Activated CD8-positive, alpha-beta memory T cell treated with anti-CD3 and anti-CD28 coated beads for 36 hours (primary cell): ENCODE data around the gene PRSS53. TPM values are rescaled to one million over a fixed set of nuclear protein-coding genes. Genes with fewer than 3 reads are reported as not detected.

ENCODE experiments used
- CTCF ChIA-PET: fragments of 350-600 bp; sonication (Branson Sonifier 250); formaldehyde crosslinking; loops from one replicate; lab custom pipeline; 2021; ENCODE audit warnings: antibody characterized with exemption; lab: Charles Lee
- POLR2A ChIA-PET: fragments of 350-600 bp; sonication (Branson Sonifier 250); formaldehyde crosslinking; loops from one replicate; lab custom pipeline; 2021; ENCODE audit warnings: antibody characterized with exemption; lab: Charles Lee
- total RNA-seq, 2 experiments: library from RNA; stranded (reverse); gene quantifications; one replicate each; pipeline ENCODE4 v1.2.3, GENCODE V29; 2021

PRSS53 gene
- total RNA-seq, 2 experiments from 2014 or later = 3.5 to 3.8 TPM

- CTCF ChIA-PET = interaction anchor here (0.6 to 1.6 kb wide), 11 partner anchors 10 to 119 kb away, joined by 3 to 8 read pairs (median 3); partner anchors contain the start of genes HSD3B7 and VKORC1
- POLR2A ChIA-PET = interaction anchor here (0.6 to 2.0 kb wide), 13 partner anchors 8 to 385 kb away, joined by 3 to 11 read pairs (median 4); partner anchors contain the start of genes ARMC5, FUS, KAT8 and SETD1A
Measured at GRCh38 chr16:31073142-31073969, 15.4 kb downstream of the PRSS53 start.

DNA sequence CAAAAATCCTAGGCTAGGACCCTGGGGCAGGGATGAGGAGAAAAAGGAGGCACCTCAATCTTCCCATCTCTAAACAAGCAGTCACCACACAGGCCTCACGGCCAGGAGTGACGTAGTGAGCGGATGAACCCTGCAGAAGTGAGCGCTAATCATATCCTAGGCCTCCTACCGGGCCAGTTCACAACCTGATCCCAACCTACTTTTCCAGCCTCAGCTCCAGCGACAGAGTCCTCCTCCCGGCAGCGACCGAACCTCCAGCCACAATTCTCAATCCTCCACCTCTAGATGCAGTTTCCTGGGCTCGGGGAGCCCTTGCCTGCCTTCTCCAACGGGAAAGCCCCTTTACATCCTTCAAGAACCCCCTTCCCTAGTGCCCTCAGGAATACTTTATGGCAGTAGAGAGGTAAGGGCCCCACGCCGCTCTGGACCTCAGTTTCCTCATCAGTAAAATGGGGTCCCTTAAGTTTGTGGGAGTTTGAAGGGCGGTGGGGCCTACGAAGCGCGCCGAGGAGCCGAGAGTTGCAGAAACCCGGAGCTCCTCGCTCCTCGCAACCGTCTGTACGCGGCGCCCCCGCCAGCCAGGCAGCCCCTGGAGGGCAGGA, 16.1 kb downstream of the PRSS53 start:
- POLR2A ChIA-PET = interaction anchor here (0.6 to 2.0 kb wide), 6 partner anchors 41 to 615 kb away, joined by 3 to 11 read pairs (median 3); partner anchors contain the start of genes FUS and KAT8
- CTCF ChIA-PET = interaction anchor here (0.7 to 1.2 kb wide), 4 partner anchors 70 to 108 kb away, joined by 3 read pairs; no protein-coding TSS in a partner anchor

DNA sequence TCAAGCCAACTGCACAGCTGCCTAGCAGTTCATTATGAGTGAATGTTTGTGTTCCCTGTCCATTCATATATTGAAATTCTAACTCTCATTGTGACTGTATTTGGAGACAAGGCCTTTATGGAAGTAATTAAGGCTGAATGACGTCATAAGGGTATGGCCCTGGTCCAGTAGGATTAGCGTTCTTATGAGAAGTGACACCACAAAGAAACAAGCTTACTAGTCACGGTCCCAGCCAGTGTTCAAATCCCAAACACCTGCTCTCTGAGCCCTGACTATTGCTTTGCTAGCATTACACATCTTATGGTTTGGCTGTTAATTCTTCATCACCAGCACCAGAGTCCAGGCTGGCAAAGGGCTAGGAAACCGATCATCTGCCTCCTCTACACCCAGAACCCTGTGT, 16.9 kb downstream of the PRSS53 start:
- CTCF ChIA-PET = no interaction called here
- POLR2A ChIA-PET = no interaction called here

- ChIA-PET CTCF (interaction anchor here (1.4 kb wide), 1 partner anchor 375 kb away, joined by 5 read pairs; the partner anchor contains the start of gene ZNF843), POLR2A (no interaction called here)
Measured at GRCh38 chr16:31067342-31067741, 21.4 kb downstream of the PRSS53 start.

DNA sequence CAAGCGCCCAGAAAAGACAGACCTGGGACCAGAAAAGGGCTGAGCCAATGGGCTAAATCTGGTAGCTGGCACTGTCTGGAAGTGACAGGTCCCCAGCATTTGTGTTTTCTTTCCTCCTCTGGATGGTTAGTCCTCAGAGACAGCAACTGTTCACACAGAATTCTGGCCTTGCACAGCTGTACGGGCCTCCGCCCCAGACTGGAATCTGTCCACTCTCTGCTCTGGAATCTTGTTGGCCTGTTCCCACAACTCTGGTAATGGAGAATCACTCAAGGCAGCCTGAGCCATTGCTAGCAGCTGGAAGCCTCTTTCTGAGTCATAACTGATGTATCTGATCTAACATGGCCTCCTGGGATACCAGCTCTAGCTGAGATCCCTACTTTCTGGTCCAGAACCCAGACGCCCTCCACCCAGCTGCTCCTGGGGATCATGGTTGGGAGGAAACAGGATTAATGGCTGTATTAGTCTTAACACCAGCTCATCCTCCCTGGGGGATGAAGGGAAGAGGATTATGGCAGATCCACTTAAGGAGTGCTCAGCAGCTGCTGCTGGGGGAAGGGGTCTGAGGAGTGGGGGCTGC, 23.8 kb downstream of the PRSS53 start:
- ChIA-PET POLR2A (interaction anchor here (0.7 to 1.1 kb wide), 2 partner anchors 9 to 241 kb away, joined by 3 read pairs; partner anchors contain the start of genes ZNF646 and ZNF668), CTCF (interaction anchor here (1.1 kb wide), 1 partner anchor 111 kb away, joined by 3 read pairs; no protein-coding TSS in a partner anchor)

GRCh38 chr16:31063843-31064611, 24.7 kb downstream of the PRSS53 start:
- ChIA-PET CTCF (interaction anchor here (0.6 to 0.9 kb wide), 2 partner anchors 10 to 13 kb away, joined by 3 read pairs; partner anchors contain the start of genes ZNF646 and ZNF668), POLR2A (interaction anchor here (1.1 kb wide), 1 partner anchor 10 kb away, joined by 3 read pairs; the partner anchor contains the start of genes ZNF646 and ZNF668)

DNA sequence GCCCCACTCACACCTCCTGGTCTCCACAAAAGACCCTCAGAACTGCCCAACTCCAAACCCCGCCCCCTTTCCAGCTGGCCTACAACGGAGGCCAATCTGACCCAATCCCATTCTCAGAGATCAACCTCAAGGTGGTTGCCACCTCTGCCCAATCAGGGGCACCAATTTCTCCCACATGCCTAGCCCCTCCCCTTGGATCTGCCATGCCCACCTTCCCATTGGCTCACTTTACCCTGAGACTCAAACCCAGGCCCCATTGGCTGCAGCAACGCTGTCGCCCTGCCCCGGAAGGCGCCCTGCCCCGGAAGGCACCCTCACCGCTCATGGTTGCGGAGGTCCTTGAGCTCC, 25.3 kb downstream of the PRSS53 start:
- POLR2A ChIA-PET = no interaction called here
- CTCF ChIA-PET = interaction anchor here (0.9 kb wide), 1 partner anchor 10 kb away, joined by 3 read pairs; the partner anchor contains the start of genes ZNF646 and ZNF668

GRCh38 chr16:31061813-31062440, 26.8 kb downstream of the PRSS53 start:
- ChIA-PET POLR2A (no interaction called here), CTCF (no interaction called here)

- ChIA-PET CTCF (interaction anchor here (1.3 kb wide), 1 partner anchor 19 kb away, joined by 3 read pairs; no protein-coding TSS in a partner anchor), POLR2A (interaction anchor here (0.7 kb wide), 1 partner anchor 32 kb away, joined by 3 read pairs; no protein-coding TSS in a partner anchor)
Measured at GRCh38 chr16:31061126-31061812, 27.5 kb downstream of the PRSS53 start.

GRCh38 chr16:31055613-31056012, 33.1 kb downstream of the PRSS53 start:
- POLR2A ChIA-PET = no interaction called here

GRCh38 chr16:31052114-31052513, 36.6 kb downstream of the PRSS53 start:
- CTCF ChIA-PET = no interaction called here
- POLR2A ChIA-PET = no interaction called here

More at GRCh38 chr16:31055613-31056012, 33.1 kb downstream of the PRSS53 start:
- CTCF ChIA-PET = interaction anchor here (0.7 kb wide), 2 partner anchors 117 to 160 kb away, joined by 3 to 4 read pairs; no protein-coding TSS in a partner anchor

GRCh38 chr16:31050280-31051030, 38.3 kb downstream of the PRSS53 start:
- POLR2A ChIA-PET = interaction anchor here (0.7 to 0.8 kb wide), 2 partner anchors 9 to 13 kb away, joined by 3 to 5 read pairs; no protein-coding TSS in a partner anchor
- CTCF ChIA-PET = interaction anchor here (1.2 kb wide), 1 partner anchor 14 kb away, joined by 3 read pairs; no protein-coding TSS in a partner anchor

DNA sequence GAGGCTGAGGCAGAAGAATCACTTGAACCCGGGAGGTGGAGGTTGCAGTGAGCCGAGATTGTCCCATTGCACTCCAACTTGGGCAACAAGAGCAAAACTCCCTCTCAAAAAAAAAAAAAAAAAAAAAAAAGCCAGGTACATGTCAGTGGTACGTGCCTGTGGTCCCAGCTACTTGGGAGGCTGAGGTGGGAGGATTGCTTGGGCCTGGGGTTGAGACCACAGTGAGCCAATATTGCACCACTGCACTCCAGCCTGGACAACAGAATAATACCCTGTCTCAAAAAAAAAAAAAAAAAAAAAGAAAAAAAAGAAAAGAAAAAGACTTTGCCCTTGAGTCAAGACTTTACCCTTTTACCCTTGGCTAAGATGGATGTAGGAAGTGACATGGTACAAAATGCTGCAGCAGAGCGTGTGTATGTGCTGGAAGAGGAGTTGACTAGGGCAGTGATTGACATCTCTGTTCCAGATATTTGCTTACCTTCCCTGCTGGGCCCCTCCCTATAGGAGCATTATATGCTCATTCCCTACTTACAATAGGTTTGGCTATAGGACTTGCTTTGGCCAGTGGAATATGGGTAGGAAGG, 44.8 kb downstream of the PRSS53 start:
- ChIA-PET POLR2A (no interaction called here), CTCF (interaction anchor here (0.7 kb wide), 1 partner anchor 104 kb away, joined by 3 read pairs; no protein-coding TSS in a partner anchor)

- ChIA-PET CTCF (interaction anchor here (0.7 kb wide), 1 partner anchor 103 kb away, joined by 3 read pairs; no protein-coding TSS in a partner anchor), POLR2A (no interaction called here)
Measured at GRCh38 chr16:31043352-31043751, 45.4 kb downstream of the PRSS53 start.

DNA sequence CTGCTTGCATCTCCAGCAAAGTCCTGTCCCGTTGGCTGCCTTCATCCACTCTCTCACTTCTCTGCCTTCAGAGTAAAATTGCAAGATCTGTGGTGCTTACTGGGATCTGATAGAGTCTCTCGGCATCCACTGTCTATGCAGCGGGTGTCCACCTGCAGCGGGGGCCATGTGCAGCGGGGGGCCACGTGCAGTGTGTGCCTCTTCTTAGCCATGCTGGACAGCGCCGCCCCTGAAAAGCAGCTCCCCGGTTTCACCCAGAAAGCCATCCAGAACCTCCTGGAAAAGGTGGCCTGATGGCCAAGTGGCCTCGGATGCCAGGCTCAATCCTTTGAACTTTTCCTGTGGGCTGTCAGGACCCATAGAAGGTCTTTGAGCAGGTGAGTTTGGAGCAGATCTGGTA, 45.9 kb downstream of the PRSS53 start:
- POLR2A ChIA-PET = no interaction called here
- CTCF ChIA-PET = interaction anchor here (1.2 kb wide), 1 partner anchor 18 kb away, joined by 3 read pairs; no protein-coding TSS in a partner anchor

DNA sequence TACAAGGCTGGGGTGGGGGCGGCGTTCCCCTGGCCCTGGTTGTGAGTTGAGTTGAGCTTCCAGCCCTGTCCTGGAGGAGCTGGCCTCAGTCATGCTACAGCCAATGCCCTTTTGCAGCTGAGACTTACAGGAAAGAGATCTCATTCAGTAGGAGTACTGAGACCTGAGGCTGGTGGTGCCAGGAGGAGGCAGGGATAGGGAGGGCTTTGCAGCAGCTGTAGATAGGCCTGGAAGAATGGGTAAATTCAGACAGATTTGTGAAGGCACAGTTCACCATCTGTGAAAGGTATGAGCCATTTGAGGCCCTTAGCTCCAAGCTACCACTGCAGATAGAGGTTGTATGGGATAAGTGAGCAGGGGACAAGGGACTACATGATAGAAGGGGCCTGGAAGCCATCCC, 49.8 kb downstream of the PRSS53 start:
- ChIA-PET CTCF (interaction anchor here (1.1 kb wide), 1 partner anchor 96 kb away, joined by 4 read pairs; no protein-coding TSS in a partner anchor), POLR2A (no interaction called here)
